Neural progenitor cell (in vitro differentiated cells): ENCODE data around the gene SNRNP40.
A peak's percentile ranks its signal among the peaks of the same experiment; 100 is the strongest.

ENCODE experiments used
- CTCF ChIP-seq: fragments of 200-600 bp; sonication (generic); IDR thresholded peaks from 2 replicates; pipeline ENCODE4 v1.5.1; 2017; ENCODE audit warnings: antibody characterized with exemption, mild to moderate bottlenecking
- EZH2 ChIP-seq: fragments of 200-600 bp; sonication (generic); IDR thresholded peaks from 2 replicates; pipeline ENCODE4 v1.6.1; 2017; ENCODE audit warnings: antibody characterized with exemption, mild to moderate bottlenecking, moderate library complexity
- EZH2phosphoT487 ChIP-seq: fragments of 200-600 bp; sonication (generic); IDR thresholded peaks from 2 replicates; pipeline ENCODE4 v1.6.1; 2017; ENCODE audit warnings: antibody characterized with exemption

GRCh38 chr1:31238986-31239613, 57.5 kb downstream of the SNRNP40 start:
- no peak for TF ChIP-seq CTCF
- TF ChIP-seq EZH2phosphoT487, result no peak
- peak; percentile 42 for TF ChIP-seq EZH2
